Right lobe of liver (tissue), 4 donors: ENCODE measurements around the gene RBM18.

Experiments used
- POLR2A ChIP-seq: fragments of 450-650 bp; IDR thresholded peaks from one replicate; pipeline ENCODE4 v1.6.1; 2017; ENCODE audit warnings: antibody characterized with exemption, mild to moderate bottlenecking
- TF ChIP-seq, protein P1 (sequence below), 4 donors: fragments of 200-600 bp in 3 of 4; fragments of 450-650 bp in 1 of 4; IDR thresholded peaks; one replicate each; pipeline versions ENCODE4 v1.5.1 to v1.8.0; 2016 to 2022; ENCODE audit warnings: antibody characterized with exemption in 4 of 4, mild to moderate bottlenecking in 2 of 4
- donor health status: DM: no; HTN: no; CAD: no.
- donor health status: DM: no; HTN: no; CAD: no.
- donor health status: DM: no; HTN: yes; CAD: no.

DNA sequence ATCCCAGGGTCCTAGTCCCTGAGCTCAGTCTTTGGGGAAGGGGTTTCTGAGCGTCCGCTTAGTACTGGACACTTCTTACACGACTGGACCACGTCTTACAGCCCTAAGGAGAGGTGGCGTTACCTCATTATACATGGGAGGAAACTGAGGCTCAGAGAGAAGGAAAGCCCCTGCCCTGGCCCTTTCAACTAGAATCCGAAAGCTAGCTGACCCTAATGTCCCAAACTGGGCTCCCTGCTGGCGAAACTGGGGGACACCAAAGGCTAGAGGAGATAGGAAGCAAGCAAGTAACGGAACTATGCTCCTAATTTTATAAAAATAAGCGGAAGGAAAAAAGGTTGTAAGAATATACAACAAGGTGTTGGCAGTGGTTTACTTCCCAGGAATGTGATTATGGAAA lies 50.1 kb downstream of the RBM18 start:
- TF ChIP-seq, protein P1, sequence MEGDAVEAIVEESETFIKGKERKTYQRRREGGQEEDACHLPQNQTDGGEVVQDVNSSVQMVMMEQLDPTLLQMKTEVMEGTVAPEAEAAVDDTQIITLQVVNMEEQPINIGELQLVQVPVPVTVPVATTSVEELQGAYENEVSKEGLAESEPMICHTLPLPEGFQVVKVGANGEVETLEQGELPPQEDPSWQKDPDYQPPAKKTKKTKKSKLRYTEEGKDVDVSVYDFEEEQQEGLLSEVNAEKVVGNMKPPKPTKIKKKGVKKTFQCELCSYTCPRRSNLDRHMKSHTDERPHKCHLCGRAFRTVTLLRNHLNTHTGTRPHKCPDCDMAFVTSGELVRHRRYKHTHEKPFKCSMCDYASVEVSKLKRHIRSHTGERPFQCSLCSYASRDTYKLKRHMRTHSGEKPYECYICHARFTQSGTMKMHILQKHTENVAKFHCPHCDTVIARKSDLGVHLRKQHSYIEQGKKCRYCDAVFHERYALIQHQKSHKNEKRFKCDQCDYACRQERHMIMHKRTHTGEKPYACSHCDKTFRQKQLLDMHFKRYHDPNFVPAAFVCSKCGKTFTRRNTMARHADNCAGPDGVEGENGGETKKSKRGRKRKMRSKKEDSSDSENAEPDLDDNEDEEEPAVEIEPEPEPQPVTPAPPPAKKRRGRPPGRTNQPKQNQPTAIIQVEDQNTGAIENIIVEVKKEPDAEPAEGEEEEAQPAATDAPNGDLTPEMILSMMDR (IDR thresholded peaks at IDR 0.05), result no peak
- TF ChIP-seq POLR2A, result no peak
